HG03064 (cell line): ENCODE measurements around the gene RUNDC1.

Source experiments
- ATAC-seq: cut with Tn5 transposase; IDR thresholded peaks from one replicate; pipeline ENCODE4 v1.9.1; 2021; ENCODE audit warnings: low read depth; ENCODE audit not compliant: unreplicated experiment

RUNDC1 gene

DNA sequence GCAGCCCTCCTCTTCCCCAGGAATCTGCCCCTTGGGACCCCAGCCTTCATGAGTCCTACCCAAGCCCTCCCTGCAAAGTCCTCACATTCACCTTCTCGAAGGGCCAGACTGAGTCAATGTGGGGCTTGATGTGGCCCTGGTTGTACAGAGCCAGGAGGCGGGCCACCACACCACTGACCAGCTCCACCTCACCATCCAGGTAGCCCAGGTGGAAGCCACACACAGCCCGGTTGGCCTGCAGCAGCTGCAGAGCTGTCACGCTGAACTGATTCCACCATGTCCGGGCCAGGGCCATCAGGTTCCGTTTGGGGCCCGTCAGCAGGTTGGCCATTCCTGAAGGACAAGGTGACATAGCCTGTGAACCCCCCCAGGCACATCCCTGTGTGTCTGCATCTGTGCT, 35.9 kb downstream of the RUNDC1 start:
- ATAC-seq = no peak

DNA sequence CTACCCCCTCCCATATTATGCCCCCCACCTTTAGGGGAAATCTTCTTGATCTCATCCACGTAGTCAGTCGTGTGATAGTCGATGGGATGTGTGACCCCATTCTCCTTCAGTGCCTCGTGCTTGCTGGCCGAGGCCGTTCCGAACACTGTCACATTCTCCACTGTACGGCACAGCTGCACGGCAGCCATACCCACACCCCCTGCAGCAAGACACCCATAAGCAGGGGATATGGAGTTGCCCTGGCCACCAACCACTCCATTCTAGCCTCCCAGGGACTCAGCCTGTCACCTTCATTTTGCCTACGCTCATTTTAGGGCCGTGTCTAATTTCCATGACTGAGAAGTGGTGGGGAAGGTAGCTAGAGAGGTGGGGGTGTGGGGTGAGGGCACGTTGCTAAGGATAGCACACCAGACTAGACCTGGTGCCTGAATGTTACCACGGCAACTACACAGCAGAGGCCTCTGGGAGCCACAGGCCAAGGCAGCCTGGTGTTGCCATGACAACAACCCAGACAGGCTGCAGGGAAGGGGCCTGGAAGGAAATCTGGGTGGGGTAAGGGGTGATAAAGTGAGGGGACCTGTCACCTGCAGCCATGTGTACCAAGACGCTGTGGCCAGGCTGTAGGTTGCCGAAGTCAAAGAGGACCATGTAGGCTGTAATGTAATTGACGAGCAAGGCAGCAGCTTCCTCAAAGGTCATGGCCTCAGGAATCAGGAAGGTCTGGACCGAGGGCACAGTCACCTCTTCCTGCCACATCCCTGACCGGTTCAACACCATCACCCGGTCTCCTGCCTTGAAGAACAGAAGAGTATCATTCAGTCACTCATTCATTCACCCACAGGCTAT, 37.9 kb downstream of the RUNDC1 start:
- no peak for ATAC-seq

DNA sequence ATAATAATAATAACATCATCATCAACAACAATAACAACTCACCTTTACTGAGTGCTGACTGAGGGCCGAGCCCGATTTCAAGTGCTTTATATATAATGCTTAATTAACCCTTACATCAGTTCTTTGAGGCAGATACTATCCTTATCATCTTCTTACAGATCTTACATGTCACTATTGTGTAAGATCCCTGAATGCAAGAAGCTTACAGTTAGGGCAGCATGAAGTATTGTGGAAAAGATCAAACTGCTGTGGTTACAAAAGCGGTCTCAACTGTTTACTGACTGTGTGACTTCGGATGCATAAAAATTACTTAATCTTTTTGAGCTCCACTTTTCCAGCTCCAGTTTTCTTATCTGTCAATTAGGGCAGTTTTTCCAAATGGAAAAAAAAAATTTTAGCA, 38.6 kb downstream of the RUNDC1 start:
- ATAC-seq = no peak

DNA sequence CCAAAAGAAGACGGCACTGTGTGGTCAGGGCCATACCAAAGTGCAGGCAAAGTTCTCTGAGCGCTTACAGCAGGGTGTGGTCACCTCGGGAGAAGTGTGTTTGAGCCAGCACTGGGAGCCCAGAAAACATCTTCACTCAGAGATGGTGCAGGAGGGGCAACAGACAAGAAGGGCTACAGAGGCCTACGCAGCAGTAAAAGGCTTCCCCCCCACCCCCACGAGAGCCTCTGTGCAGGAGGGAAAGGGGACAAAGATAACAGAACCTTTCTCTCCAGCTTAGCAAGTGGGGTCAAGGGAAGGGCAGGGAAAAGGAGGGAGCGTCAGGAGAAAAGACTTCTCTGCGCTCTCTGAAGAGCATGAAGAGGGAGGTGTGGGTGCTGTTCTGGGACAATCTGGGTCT, 39.1 kb downstream of the RUNDC1 start:
- ATAC-seq = no peak

DNA sequence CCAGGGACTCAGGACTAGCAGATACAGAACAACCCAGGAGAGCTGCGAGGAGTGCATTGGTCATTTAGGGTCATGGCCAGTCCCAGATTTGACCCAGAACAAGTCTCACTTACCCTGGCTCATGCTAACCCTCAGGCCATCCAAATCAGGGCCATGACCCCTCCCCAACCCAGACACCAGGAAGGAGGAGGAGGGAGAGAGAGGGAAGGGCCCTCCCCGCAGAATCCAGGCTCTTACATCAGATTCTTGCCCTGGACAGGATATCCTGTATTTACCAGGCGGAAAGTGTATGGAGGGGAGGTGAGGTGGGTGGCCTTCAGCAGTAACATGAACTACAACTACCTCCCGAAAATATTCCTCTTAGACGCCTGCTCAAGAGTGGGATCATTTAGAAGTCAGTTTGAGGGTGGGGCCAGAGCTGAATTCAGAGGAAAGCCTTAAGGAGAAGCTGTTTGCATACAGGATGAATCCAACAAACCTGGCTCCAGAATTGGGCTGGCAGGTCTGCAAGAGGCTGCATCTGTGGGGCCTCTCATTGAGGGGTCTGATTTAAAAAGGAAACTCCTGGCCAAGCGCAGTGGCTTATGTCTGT, 39.8 kb downstream of the RUNDC1 start:
- ATAC-seq = no peak

DNA sequence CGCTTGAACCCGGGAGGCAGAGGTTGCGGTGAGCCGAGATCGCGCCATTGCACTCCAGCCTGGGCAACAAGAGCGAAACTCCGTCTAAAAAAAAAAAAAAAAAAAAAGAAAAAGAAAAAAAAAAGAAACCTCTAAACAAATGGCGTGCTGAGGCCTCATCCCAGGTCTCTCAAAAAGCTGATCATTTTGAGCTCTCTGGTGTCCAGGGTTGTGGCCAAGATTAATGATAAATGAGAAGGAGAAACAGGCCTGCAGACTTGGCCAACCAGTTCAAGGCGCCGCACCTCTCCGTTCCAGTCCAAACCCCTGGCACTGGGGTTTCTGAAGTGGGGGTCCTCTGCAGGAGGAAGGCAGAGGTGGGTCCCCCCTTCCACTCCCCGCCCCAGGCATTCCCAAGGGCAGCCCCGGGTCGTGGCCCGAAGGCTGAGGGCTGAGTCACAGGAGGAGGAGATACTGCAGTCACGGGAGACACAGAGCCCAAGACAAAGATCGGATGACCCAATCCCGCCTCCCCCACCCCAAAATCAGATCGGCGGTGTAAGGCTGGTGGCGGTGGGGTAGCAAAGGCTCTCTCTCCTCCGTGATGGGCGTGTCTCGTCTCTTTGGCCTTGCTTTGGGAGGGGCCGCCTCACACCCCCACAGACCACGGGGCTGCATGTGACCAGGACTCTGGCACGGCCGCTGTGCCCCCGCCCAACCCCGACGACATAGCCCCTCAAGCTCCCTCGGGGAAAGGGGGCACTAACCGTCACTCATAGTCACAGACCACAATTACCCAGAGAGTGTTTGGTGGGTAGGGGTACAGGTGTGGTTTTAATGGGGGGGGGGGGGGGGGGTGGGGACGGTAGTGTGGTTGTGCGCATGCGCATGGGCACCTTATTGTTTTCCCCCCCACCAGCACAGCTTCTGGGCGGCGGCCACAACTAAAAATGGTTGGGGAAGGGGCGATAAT, 40.7 kb downstream of the RUNDC1 start:
- ATAC-seq = no peak

DNA sequence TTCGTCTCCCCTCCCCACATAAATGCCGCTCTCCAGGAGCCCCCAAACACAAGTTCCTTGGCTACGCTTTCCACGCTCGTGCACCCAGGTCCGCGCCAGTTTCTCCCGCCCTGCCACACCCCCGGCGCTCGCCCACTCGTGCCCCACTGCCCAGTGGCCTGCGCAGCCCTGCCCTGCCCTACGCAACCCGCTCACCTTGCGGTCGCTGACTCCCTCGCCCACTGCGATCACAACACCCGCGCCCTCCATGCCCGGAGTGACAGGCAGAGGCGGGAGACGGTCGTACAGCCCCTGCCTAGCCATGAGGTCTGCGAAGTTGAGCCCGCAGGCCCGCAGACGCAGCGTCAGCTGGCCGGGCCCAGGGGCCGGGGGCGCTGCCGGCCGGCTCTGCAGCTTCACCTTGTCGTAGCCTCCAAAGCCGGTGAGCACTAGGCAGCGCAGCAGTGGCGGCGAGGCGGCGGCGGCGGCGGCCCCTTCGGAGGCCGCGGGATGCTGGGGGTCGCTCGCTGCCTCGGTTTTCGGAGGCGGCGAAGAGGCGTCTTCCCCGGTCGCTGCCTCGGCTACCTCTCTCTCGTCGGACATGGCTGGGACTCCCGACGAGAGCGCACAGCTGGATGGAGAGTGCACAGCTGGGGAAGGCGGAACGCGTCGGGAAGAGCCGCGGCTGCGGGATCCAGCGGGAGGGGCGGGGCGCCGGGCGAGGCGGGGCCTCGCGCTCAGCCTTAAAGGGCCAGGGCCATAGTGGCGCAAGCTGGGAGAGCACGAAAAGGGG, 41.6 kb downstream of the RUNDC1 start, which contains the start of gene VAT1:
Gene VAT1 (minus strand): TSS at position 645 of the 772 bp plus-strand sequence. CDS start 63 bp downstream, at position 582.
- ATAC-seq = no peak

DNA sequence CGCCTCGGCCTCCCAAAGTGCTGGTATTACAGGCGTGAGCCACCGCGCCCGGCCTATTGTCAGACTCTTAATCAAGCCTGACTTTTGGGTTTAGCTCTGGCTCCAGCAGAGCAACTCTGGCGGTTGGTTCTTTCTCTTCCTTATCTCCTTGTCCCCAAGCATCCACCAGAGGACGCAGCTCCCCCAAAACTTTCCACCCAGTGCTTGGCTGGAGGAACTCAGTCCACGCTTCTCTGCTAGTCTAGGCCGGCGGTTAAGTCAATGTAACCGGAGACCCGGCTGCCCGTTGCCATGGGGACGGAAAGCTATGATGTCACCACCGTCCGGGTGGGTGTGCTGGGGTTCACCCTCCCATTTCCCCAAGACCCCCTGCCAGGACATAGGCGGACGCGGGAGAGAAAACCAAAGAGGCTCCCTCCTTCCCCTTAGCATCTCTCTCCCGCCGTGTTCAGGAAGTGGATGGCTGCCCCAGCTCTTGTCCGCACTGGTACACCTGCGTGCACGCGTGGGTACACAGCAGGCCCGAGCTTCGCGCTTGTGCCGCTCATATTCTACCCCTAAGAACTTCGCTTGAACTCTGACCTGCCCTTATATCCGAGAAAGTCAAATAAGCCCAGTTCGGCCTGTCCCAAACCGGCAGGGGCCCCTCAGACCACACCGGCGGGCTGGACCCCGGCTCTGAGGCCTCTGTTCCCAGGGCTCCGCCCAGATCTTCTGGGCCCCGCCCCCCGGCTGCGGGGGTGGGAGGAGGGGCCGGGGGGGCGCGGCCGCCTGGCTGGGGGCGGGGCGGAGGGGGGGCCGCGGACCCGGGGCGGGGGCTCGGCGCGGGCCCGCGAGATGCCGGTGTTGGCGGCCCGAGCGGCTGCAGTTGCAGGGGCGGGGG, 44.3 kb downstream of the RUNDC1 start, which contains the start of gene RND2:
Gene RND2 (plus strand): TSS at position 825 of the 883 bp plus-strand sequence. CDS start 117 bp downstream, outside the sequence.
- ATAC-seq = no peak

DNA sequence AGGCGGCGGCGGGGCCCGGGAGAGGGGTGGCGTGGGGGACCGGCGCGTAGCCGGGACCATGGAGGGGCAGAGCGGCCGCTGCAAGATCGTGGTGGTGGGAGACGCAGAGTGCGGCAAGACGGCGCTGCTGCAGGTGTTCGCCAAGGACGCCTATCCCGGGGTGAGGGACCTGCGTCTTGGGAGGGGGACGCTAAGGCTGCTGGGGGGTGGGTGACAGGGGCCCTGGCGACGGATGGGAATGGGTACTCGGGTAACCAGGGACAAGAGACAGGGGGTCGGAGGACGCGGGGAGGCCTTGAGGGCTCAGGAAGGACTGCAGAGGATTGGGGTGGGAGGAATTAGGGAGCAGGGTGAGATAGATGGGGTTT, 44.9 kb downstream of the RUNDC1 start:
- no peak for ATAC-seq

DNA sequence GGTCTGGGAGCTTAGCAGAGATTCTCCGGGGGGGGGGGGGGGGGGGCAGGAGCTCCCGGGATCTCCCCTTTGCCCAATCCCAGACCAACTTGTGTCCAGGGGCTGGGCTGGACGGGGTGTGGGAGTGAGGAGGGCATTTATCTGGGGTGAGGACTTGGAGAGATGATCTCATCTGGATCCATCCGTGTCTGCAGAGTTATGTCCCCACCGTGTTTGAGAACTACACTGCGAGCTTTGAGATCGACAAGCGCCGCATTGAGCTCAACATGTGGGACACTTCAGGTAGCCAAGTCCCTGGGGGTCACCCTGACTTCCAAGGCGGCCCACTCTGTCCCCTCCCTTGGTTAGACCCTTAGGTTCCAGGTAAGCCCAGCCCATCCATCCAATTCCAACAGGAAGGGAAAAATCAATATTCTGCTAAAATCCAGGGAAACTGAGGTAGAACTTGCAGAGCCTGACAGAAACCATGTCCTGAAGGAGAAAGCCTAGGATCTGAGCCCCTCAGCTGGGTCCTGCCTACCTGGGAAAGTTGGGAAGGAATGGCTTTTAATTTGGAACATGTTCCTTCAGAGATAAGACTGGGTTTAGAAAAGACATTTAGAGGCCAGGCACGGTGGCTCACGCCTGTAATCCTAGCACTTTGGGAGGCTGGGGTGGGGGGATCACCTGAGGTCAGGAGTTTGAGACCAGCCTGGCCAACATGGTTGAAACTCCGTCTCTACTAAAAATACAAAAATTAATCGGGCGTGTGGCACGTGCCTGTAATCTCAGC, 45.6 kb downstream of the RUNDC1 start:
- ATAC-seq = no peak

DNA sequence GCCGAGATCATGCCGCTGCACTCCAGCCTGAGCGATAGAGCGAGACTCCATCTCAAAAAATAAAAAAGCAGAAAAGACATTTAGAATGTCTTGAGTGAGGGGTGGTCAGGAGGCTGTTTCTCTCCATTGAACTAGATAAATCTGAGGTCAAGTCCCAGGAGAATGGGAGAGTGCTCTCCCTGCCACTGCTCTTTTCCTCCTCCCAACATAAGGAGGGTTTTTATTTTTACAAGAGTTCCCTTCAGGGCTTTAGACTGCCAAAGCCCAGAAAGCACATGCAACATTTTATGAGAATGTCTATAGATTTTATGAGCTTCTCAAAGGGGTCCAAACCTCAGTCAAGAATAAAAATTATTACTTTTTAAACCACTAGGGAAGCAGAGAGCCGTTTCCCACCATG, 46.2 kb downstream of the RUNDC1 start:
- ATAC-seq = no peak

DNA sequence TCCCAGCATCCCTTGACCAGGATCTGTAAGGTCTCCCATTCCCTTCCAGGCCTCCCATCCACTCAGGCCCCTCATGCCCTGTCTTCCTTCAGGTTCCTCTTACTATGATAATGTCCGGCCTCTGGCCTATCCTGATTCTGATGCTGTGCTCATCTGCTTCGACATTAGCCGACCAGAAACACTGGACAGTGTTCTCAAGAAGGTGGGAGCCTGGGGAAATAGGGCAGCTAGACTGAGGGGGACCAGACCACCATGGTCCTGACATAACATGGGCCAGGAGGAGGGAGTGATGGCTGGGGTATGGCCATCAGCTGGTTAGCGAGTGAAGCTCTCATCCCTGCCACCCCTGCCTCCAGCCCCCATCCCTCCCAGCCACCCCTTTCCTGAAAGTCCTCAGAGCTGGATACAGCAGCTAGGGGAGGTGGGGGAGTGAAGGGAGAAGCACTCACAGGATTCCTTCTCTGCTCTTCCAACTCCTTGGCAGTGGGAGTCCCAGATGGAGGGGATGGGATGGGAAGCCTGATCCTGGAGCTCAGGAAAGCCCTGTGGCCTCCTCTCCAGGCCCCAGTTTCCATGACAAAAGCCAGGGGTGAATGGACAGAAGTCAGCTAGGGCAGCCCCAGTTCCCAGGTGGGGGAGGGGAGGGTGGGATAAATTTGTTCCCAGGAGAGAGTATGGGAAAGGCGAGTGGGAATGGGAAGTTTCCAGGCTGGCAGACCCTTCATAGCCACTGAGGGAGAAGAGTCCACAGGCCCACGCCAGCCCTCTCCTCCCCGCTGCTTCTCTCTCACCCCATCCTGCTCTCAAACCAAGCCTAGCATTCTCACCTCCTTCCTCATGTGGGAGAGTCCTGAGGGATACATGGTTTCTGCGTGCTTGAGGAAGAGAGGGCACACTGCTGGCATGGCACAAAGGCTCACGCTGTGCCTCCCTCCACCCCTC, 47.0 kb downstream of the RUNDC1 start:
- ATAC-seq = no peak

DNA sequence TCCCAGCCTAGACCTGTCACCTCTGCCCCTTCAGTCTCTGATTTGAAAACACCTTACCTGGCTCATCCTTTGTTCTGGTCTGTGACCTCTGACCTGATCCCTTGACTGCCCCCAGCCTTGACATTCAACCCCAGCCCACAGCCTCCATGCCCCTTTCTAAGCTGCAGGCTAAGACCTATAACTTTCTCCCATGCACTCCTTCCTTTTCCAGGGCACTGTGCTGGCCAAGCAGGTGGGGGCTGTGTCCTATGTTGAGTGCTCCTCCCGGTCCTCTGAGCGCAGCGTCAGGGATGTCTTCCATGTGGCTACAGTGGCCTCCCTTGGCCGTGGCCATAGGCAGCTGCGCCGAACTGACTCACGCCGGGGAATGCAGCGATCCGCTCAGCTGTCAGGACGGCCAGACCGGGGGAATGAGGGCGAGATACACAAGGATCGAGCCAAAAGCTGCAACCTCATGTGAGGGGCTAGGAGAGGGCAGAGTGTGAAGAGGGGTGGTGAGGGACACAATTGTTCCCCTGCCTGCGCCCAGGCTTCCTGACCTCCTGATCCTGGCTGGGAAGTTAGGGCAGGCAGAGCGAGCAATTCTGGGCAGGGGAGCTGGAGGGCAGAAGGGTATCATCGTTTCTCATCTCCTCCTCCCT, 48.0 kb downstream of the RUNDC1 start:
- no peak for ATAC-seq

DNA sequence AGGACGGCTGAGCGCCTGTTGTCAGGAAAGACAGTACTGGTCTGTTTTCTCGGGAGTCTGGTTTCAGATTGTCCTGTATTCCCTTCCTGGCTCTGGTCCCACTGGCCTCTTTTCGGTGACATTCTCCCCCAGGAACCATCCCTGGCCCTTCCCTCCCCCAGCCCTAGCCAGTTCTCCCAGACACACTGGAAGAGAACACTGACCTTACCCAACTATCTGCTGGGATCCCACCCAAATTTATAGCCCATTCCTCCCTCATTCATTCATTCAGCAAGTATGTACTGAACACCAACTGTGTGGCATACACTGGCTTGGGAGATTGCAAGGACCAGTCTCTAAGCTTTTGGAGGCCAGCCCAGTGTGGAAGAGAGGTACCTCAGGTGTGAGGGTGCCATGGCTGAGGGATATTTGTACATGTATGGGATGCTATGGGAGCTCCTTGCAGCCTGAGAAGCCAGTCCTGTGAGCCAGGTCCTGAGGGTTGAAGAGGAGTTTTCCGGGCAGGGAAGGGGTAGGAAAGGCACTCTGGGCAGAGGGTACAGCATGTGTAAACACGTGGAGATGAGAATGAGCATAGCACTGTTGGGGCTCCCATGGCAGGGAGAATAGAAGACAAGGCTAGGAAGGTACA, 49.9 kb downstream of the RUNDC1 start:
- ATAC-seq = no peak

DNA sequence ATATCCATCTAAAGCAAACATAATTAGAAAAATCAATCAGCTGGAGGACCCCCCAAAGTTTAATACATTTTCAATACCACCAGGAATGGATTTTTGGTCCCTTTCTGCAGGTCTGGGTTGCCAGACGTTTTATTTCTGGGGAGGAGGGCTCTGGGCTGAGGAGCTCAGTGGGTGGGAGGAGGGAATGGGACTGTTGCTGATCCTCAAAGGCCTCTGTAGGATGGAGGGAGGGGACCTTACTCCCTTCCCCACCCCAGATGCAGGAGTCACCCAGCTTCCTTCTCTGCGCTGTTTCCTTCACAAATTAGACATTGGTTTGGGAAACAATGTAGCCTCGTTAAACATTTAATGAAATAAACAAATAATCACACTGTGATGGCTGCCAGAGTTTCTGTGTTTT, 51.3 kb downstream of the RUNDC1 start:
- no peak for ATAC-seq
